GM12878 (cell line): ENCODE measurements around the gene BCL11A. TPM values are rescaled to one million over a fixed set of nuclear protein-coding genes. Genes with fewer than 3 reads are reported as not detected.

Source experiments
- BCL11A ChIP-seq: IDR thresholded peaks from 2 replicates; pipeline ENCODE4 v1.6.1; 2011; ENCODE audit warnings: low read depth, low read length
- CHD2 ChIP-seq: IDR thresholded peaks from 2 replicates; pipeline ENCODE4 v1.6.1; 2011; ENCODE audit warnings: low read depth, low read length, improper control_type of control experiment, borderline replicate concordance
- ESRRA ChIP-seq: IDR thresholded peaks from 2 replicates; pipeline ENCODE4 v1.6.1; 2012; ENCODE audit warnings: mild to moderate bottlenecking, low read length, improper control_type of control experiment
- IRF4 ChIP-seq: IDR thresholded peaks from 2 replicates; pipeline ENCODE4 v1.6.1; 2011; ENCODE audit warnings: low read depth, low read length
- MEF2A ChIP-seq: IDR thresholded peaks from 2 replicates; pipeline ENCODE4 v1.6.1; 2011; ENCODE audit warnings: low read depth, mild to moderate bottlenecking, low read length, moderate library complexity; ENCODE audit not compliant: insufficient read depth
- NBN ChIP-seq: fragments of 450-650 bp; IDR thresholded peaks from 2 replicates; pipeline ENCODE4 v1.6.1; 2016
- NFIC ChIP-seq: IDR thresholded peaks from 2 replicates; pipeline ENCODE4 v1.6.1; 2012; ENCODE audit warnings: low read depth, mild to moderate bottlenecking, inconsistent platforms, low read length, moderate library complexity
- POLR2A ChIP-seq: IDR thresholded peaks from 2 replicates; pipeline ENCODE4 v1.6.1; 2011; ENCODE audit warnings: low read depth, mild to moderate bottlenecking, low read length
- POU2F2 ChIP-seq: IDR thresholded peaks from 3 replicates; pipeline ENCODE4 v1.6.1; 2011; ENCODE audit warnings: low read depth, mild to moderate bottlenecking, low read length, borderline replicate concordance
- RAD21 ChIP-seq: IDR thresholded peaks from 2 replicates; pipeline ENCODE4 v1.6.1; 2011; ENCODE audit warnings: mild to moderate bottlenecking, low read depth, low read length, moderate library complexity; ENCODE audit not compliant: insufficient read depth
- RBBP5 ChIP-seq: fragments of 200-600 bp; sonication (generic); conservative IDR thresholded peaks from 2 replicates; pipeline ENCODE4 v1.6.1; 2016
- SIX5 ChIP-seq: IDR thresholded peaks from 2 replicates; pipeline ENCODE4 v1.6.1; 2011; ENCODE audit warnings: mild to moderate bottlenecking, low read depth, low read length, moderate library complexity; ENCODE audit not compliant: severe bottlenecking
- SMARCA5 ChIP-seq: fragments of 450-650 bp; IDR thresholded peaks from 2 replicates; pipeline ENCODE4 v1.6.1; 2017; ENCODE audit warnings: mild to moderate bottlenecking
- SMC3 ChIP-seq: IDR thresholded peaks from 2 replicates; pipeline ENCODE4 v1.6.1; 2011; ENCODE audit warnings: low read length, improper control_type of control experiment, borderline replicate concordance
- TBL1XR1 ChIP-seq: IDR thresholded peaks from 2 replicates; pipeline ENCODE4 v1.6.1; 2012; ENCODE audit warnings: low read depth, low read length, improper control_type of control experiment
- ZSCAN29 ChIP-seq: fragments of 450-650 bp; IDR thresholded peaks from 2 replicates; pipeline ENCODE4 v1.6.1; 2017; ENCODE audit warnings: mild to moderate bottlenecking, moderate library complexity
- polyA plus RNA-seq, 11 experiments: library from polyadenylated mRNA; depleted of rRNA in 4 of 11; unstranded in 6 of 11; stranded (reverse) in 5 of 11; fragments of >200 nt; fragmentation: Nextera tagmentation in 4 of 11; fragmentation: Illumina TruSeq in 1 of 11; extraction: Ambion mirVana in 4 of 11; extraction: Trizol in 1 of 11; gene quantifications; 1 replicate in 1 of 11; 2 replicates in 10 of 11; pipeline versions ENCODE4 v1.2.1 to v1.2.3, GENCODE V29; 2011 to 2016; ENCODE audit warnings: inconsistent platforms in 2 of 11, missing spikeins in 2 of 11, low read depth in 1 of 11
- total RNA-seq, 4 experiments: library from RNA; depleted of rRNA in 3 of 4; stranded (reverse); fragments of >200 nt in 3 of 4; fragmentation: Illumina TruSeq in 1 of 4; extraction: Trizol in 1 of 4; gene quantifications; 2 replicates each; pipeline versions ENCODE4 v1.2.1 to v1.2.3, GENCODE V29; 2013 to 2021
- TF ChIP-seq, protein P1 (sequence below): IDR thresholded peaks from 2 replicates; pipeline ENCODE4 v1.6.1; 2012; ENCODE audit warnings: low read depth, low read length, improper control_type of control experiment
- TF ChIP-seq, protein P2 (sequence below): IDR thresholded peaks from 2 replicates; pipeline ENCODE4 v1.6.1; 2011; ENCODE audit warnings: borderline replicate concordance, low read depth, mild to moderate bottlenecking, moderate library complexity, low read length; ENCODE audit not compliant: insufficient read depth, poor library complexity, severe bottlenecking
- TF ChIP-seq, protein P3 (sequence below), 3 experiments: IDR thresholded peaks in 2 of 3; conservative IDR thresholded peaks in 1 of 3; 2 replicates each; pipeline ENCODE4 v1.5.1; 2011; ENCODE audit warnings: low read depth in 3 of 3, low read length in 3 of 3, mild to moderate bottlenecking in 3 of 3, control low read depth in 2 of 3, moderate library complexity in 2 of 3, inconsistent platforms in 1 of 3, mixed read lengths in 1 of 3; ENCODE audit not compliant: control insufficient read depth in 2 of 3, insufficient read depth in 1 of 3; ENCODE audit errors: extremely low read depth in 1 of 3

Gene BCL11A
- total and polyA plus RNA-seq, 10 of the 15 experiments (the other 5 are each of a cell fraction or from before 2014, with no cell fraction given): 7.5 to 26.6 (median 11.1) TPM; not detected in 1

DNA sequence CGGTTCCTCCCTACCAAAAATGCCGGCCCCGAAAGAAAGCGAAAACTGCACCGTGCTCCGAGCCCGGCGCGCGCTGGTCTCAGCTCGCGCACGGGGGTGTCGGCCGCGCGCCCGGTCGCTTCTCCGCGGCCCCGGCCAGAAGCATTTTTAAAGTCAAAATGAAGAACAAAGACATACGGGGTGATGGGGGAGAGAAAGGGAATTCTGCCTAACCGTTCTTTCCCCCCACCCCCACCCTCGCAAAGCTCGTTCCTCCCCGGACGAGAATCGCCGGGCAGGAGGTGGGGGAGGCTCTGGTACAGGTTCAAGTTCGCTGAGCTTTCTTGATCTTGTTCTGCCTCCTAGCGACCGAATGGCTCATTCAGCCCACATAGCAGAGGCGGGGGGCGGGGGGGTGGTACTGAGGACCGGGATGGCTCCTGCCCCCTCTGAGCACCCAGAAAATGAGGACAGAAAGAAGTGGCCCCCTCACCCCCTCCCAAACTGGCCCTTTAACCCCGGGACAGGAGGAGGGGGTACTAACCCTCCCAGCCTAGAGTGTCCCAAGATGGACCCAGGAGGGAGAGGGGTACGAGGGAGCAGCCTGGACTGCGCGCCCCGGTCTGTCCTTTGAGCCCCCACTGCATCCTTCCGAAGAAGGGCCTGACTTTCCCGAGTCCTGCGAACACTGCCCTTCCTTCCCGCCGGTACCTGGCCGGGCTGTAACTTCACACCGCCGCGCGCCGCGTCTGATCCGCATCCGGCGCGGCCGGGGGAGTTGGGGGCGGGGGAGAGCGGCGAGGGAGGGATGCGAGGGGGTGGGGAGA, 3.1 kb downstream of the BCL11A start (continued):
- TF ChIP-seq NFIC: peak; percentile 39; the same call in 1 of the 2 replicates
- TF ChIP-seq RAD21: peak; percentile 97
- TF ChIP-seq SMC3: peak; percentile 75
- peak; percentile 74; the same call in 1 of the 2 replicates for TF ChIP-seq RBBP5
- TF ChIP-seq MEF2A: 0 out of 2 replicates have a peak, but pooled peaks have one; percentile 11
- TF ChIP-seq ESRRA: no peak
- TF ChIP-seq, protein P1, sequence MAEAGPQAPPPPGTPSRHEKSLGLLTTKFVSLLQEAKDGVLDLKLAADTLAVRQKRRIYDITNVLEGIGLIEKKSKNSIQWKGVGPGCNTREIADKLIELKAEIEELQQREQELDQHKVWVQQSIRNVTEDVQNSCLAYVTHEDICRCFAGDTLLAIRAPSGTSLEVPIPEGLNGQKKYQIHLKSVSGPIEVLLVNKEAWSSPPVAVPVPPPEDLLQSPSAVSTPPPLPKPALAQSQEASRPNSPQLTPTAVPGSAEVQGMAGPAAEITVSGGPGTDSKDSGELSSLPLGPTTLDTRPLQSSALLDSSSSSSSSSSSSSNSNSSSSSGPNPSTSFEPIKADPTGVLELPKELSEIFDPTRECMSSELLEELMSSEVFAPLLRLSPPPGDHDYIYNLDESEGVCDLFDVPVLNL: peak; percentile 52; the same call in 1 of the 2 replicates
- peak; percentile 73; the same call in 1 of the 2 replicates for TF ChIP-seq TBL1XR1
- no peak for TF ChIP-seq SMARCA5
- no peak for TF ChIP-seq SIX5
- no peak for TF ChIP-seq NBN
- 0 out of 2 replicates have a peak, but pooled peaks have one; percentile 16 for TF ChIP-seq IRF4
- TF ChIP-seq, protein P2, sequence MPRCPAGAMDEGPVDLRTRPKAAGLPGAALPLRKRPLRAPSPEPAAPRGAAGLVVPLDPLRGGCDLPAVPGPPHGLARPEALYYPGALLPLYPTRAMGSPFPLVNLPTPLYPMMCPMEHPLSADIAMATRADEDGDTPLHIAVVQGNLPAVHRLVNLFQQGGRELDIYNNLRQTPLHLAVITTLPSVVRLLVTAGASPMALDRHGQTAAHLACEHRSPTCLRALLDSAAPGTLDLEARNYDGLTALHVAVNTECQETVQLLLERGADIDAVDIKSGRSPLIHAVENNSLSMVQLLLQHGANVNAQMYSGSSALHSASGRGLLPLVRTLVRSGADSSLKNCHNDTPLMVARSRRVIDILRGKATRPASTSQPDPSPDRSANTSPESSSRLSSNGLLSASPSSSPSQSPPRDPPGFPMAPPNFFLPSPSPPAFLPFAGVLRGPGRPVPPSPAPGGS: no peak
- no peak for TF ChIP-seq ZSCAN29
- TF ChIP-seq POLR2A: peak; percentile 44; the same call in 1 of the 2 replicates
- TF ChIP-seq, protein P3, sequence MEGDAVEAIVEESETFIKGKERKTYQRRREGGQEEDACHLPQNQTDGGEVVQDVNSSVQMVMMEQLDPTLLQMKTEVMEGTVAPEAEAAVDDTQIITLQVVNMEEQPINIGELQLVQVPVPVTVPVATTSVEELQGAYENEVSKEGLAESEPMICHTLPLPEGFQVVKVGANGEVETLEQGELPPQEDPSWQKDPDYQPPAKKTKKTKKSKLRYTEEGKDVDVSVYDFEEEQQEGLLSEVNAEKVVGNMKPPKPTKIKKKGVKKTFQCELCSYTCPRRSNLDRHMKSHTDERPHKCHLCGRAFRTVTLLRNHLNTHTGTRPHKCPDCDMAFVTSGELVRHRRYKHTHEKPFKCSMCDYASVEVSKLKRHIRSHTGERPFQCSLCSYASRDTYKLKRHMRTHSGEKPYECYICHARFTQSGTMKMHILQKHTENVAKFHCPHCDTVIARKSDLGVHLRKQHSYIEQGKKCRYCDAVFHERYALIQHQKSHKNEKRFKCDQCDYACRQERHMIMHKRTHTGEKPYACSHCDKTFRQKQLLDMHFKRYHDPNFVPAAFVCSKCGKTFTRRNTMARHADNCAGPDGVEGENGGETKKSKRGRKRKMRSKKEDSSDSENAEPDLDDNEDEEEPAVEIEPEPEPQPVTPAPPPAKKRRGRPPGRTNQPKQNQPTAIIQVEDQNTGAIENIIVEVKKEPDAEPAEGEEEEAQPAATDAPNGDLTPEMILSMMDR (IDR thresholded peaks at IDR 0.05 in 2 of 3, conservative IDR thresholded peaks at IDR 0.05 in 1 of 3; ENCODE audit: control insufficient read depth in 2 of 3, extremely low read depth in 1 of 3, insufficient read depth in 1 of 3, low read depth in 3 of 3, low read length in 3 of 3): peak; percentile 77 to 92 (median 78)
- 0 out of 2 replicates have a peak, but pooled peaks have one; percentile 5 for TF ChIP-seq BCL11A
- peak; percentile 67; the same call in 2 of the 3 replicates for TF ChIP-seq POU2F2
- TF ChIP-seq CHD2: peak; percentile 62; the same call in 1 of the 2 replicates
